Kidney (tissue), 14 donors: ENCODE data around the gene SEMA3D. TPM values are rescaled to one million over a fixed set of nuclear protein-coding genes. Genes with fewer than 3 reads are reported as not detected.

ENCODE experiments used
- DNase-seq, 5 donors: peaks; one replicate each; pipeline ENCODE4 v3.0.0-alpha.2; 2013 to 2020
- FAIRE-seq: peaks from 2 replicates; lab custom pipeline; 2012; peaks lifted over from hg19 to GRCh38; lab: Jason Lieb, UNC
- H3K27ac ChIP-seq, 2 donors: one replicate each; pipeline ENCODE4 v1.7.0; 2013; ENCODE audit warnings: low read depth in 2 of 2, low read length in 2 of 2, inconsistent platforms in 1 of 2
- H3K27me3 ChIP-seq: one replicate; pipeline ENCODE4 v1.7.1; 2013; ENCODE audit warnings: low read length, inconsistent platforms; ENCODE audit not compliant: control insufficient read depth, insufficient read depth
- H3K36me3 ChIP-seq, 3 donors: one replicate each; pipeline versions ENCODE4 v1.7.0 to v1.7.1; 2013; ENCODE audit warnings: low read length in 3 of 3, control low read depth in 1 of 3, inconsistent platforms in 1 of 3; ENCODE audit not compliant: insufficient read depth in 3 of 3, control insufficient read depth in 2 of 3
- H3K4me1 ChIP-seq, 3 donors: one replicate each; pipeline versions ENCODE4 v1.7.0 to v1.7.1; 2013; ENCODE audit warnings: low read length in 3 of 3, inconsistent platforms in 1 of 3, low read depth in 1 of 3; ENCODE audit not compliant: control insufficient read depth in 2 of 3, insufficient read depth in 2 of 3
- H3K4me3 ChIP-seq, 3 donors: one replicate each; pipeline versions ENCODE4 v1.7.0 to v1.8.1; 2013; ENCODE audit warnings: low read length in 3 of 3, control low read depth in 1 of 3, inconsistent platforms in 1 of 3
- H3K9ac ChIP-seq, 3 donors: one replicate each; pipeline versions ENCODE4 v1.7.0 to v1.7.1; 2013; ENCODE audit warnings: low read length in 3 of 3, control low read depth in 1 of 3, inconsistent platforms in 1 of 3
- H3K9me3 ChIP-seq, 3 donors: one replicate each; pipeline versions ENCODE4 v1.7.0 to v1.7.1; 2013; ENCODE audit warnings: low read length in 3 of 3, control low read depth in 1 of 3, inconsistent platforms in 1 of 3; ENCODE audit not compliant: control insufficient read depth in 2 of 3, insufficient read depth in 1 of 3
- intact Hi-C: fragments of 100-400 bp; cut with DNase I; formaldehyde crosslinking; loops from one replicate; pipeline ENCODE4 v1.11.1; 2022
- polyA plus RNA-seq: library from polyadenylated mRNA; stranded (reverse); fragments of 350-450 nt; fragmentation: Illumina TruSeq; extraction: RNeasy Lipid Tissue Mini Kit (QIAGEN cat#74804); gene quantifications from one replicate; pipeline ENCODE4 v1.2.3, GENCODE V29; 2014; ENCODE audit warnings: low read depth, low replicate concordance; ENCODE audit not compliant: insufficient read depth
- total RNA-seq: library from RNA; stranded (reverse); fragmentation: NEBNext Ultra II Directional; extraction: Animal tissue kit (Norgen Biotek cat#: 25700); gene quantifications from one replicate; pipeline ENCODE4 v1.2.1, GENCODE V29; 2021
- TF ChIP-seq, protein P1 (sequence below): IDR thresholded peaks from 3 replicates; pipeline ENCODE4 v1.5.1; 2012; ENCODE audit warnings: mild to moderate bottlenecking, moderate library complexity, borderline replicate concordance; ENCODE audit not compliant: insufficient read depth; ENCODE audit errors: extremely low read depth
- donor health status: control.
- donor health status: control.
- donor health status: control.
- donor health status: control.
- donor health status: control.
- donor health status: DM: yes; HTN: yes; CAD: no.
- donor health status: Normal renal cell carcinoma (clear cell type).

Gene SEMA3D
- total and polyA plus RNA-seq, 2 donors from 2014 or later: 0.82 to 17.5 TPM

DNA sequence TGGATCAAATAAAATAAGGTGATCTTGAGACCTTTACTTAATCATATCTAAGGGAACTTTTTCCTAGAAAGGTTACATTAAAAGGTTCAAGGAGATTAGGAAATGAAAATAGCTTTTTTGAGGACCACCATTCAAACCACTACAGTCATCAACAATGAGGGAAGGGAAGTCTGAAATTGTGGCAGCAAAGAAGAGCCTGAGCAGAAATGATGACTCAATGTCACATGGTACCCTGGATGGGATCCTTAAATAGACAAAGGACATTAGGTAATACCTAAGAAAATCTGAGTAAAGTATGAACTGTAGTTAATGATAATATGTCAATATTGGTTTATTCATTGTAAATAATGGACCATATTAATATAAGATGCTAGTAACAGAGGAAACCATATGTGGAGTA, 236.0 kb downstream of the SEMA3D start:
- Histone ChIP-seq H3K4me1 (no peaks in the 10 kb centered on the region), H3K4me3 (no peak overlapping the region), H3K36me3 (no peaks in the 10 kb centered on the region), H3K27ac (no peak overlapping the region), H3K9ac (no peak overlapping the region), H3K27me3 (no peaks in the 10 kb centered on the region), H3K9me3 (no peaks in the 10 kb centered on the region)
- no peak for DNase-seq
- intact Hi-C loops: no loop called here
- TF ChIP-seq, protein P1, sequence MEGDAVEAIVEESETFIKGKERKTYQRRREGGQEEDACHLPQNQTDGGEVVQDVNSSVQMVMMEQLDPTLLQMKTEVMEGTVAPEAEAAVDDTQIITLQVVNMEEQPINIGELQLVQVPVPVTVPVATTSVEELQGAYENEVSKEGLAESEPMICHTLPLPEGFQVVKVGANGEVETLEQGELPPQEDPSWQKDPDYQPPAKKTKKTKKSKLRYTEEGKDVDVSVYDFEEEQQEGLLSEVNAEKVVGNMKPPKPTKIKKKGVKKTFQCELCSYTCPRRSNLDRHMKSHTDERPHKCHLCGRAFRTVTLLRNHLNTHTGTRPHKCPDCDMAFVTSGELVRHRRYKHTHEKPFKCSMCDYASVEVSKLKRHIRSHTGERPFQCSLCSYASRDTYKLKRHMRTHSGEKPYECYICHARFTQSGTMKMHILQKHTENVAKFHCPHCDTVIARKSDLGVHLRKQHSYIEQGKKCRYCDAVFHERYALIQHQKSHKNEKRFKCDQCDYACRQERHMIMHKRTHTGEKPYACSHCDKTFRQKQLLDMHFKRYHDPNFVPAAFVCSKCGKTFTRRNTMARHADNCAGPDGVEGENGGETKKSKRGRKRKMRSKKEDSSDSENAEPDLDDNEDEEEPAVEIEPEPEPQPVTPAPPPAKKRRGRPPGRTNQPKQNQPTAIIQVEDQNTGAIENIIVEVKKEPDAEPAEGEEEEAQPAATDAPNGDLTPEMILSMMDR: no peak
- FAIRE-seq: no peak

DNA sequence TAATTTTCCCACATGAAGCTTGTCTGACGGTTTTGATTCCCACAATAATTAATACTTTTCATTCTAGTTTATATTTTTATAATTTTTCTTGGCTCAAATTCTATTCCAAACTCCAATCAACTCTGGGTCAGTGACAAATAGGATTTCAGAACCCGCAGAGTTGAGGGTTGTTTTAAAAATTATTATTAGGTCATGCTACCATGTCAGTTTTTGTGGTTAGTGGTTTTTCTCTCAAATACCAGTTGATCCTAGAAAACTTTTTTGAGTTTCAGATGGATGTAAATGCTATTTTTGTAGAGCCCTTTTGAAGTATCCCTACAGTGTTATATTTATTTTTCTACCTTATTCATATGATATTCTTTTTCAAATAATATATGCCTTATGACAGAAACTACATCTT, 237.4 kb downstream of the SEMA3D start:
- H3K4me3 ChIP-seq: no peak overlapping the region
- no peak for FAIRE-seq

DNA sequence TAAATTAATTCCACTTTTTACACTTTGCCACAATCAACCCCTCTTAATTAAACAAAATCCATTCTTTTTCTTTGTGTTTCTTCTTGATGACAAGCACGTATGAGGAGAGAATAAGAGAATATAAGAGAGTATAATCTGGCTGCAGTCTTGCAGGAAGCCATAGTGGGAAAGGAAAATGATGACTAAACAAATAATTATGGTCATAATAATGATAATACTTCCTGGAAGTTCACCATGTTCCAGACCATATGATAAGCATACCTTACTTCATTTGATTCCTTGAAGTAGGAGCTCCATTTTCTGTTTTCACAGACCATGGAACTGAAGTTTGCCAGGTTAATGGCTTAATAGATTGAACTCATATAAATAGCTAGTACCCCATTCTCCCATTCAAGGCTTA, 237.8 kb downstream of the SEMA3D start:
- no peak overlapping the region for H3K4me3 ChIP-seq
- no peak overlapping the region for H3K9ac ChIP-seq
- H3K9me3 ChIP-seq: no peaks in the 10 kb centered on the region
- intact Hi-C loops: no loop called here
- TF ChIP-seq, protein P1: no peak
- no peaks in the 10 kb centered on the region for H3K36me3 ChIP-seq
- FAIRE-seq (no peak), DNase-seq (no peak)
- H3K4me1 ChIP-seq: no peaks in the 10 kb centered on the region
- no peaks in the 10 kb centered on the region for H3K27me3 ChIP-seq
- no peak overlapping the region for H3K27ac ChIP-seq

More for the DNA sequence above, 237.4 kb downstream of the SEMA3D start:
- intact Hi-C loops: no loop called here
- H3K9me3 ChIP-seq: no peaks in the 10 kb centered on the region
- H3K36me3 ChIP-seq: no peaks in the 10 kb centered on the region
- no peaks in the 10 kb centered on the region for H3K4me1 ChIP-seq
- TF ChIP-seq, protein P1: no peak
- H3K27me3 ChIP-seq: no peaks in the 10 kb centered on the region
- H3K9ac ChIP-seq: no peak overlapping the region
- DNase-seq: no peak
- no peak overlapping the region for H3K27ac ChIP-seq

DNA sequence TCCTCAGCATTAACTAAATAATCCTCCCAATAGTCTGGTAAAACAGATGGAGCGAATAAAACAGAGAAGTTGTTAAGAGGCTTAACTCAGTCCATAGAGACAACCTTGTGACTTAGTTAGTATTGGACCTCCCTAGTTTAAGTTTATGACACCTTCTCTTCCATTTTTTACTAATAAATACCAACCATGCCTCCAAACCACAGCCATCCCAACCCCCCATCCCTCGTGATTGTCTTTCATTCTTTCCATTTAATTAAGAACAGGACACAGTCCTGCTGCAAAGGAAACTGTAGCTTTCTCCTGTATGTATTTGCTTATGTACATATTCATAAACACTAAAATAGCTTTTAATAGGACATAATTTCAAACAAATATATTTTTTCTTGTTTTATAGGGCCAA, 238.2 kb downstream of the SEMA3D start:
- DNase-seq: no peak
- intact Hi-C loops: no loop called here
- TF ChIP-seq, protein P1: no peak
- no peak for FAIRE-seq
- no peaks in the 10 kb centered on the region for H3K9me3 ChIP-seq
- H3K36me3 ChIP-seq: no peaks in the 10 kb centered on the region
- H3K27ac ChIP-seq: no peak overlapping the region
- H3K9ac ChIP-seq: no peak overlapping the region
- H3K4me1 ChIP-seq: no peaks in the 10 kb centered on the region
- no peak overlapping the region for H3K4me3 ChIP-seq
- no peaks in the 10 kb centered on the region for H3K27me3 ChIP-seq
